Trophoblast cell (in vitro differentiated cells and primary cell): Measurements from ENCODE around the gene NAXE.

ENCODE experiments used
- DNase-seq, 2 donors: peaks; one replicate each; pipeline ENCODE4 v3.0.0-alpha.2; 2016
- H2AFZ ChIP-seq: 2 replicates; pipeline ENCODE4 v1.6.1; 2013; ENCODE audit warnings: low read length, moderate library complexity, mild to moderate bottlenecking; ENCODE audit not compliant: insufficient read depth, poor library complexity
- H2AK5ac ChIP-seq: 2 replicates; pipeline ENCODE4 v1.6.1; 2013; ENCODE audit warnings: mild to moderate bottlenecking, low read length
- H2BK120ac ChIP-seq: 2 replicates; pipeline ENCODE4 v1.6.1; 2013; ENCODE audit warnings: low read length, mild to moderate bottlenecking, moderate library complexity; ENCODE audit not compliant: insufficient read depth, poor library complexity
- H2BK12ac ChIP-seq: 2 replicates; pipeline ENCODE4 v1.6.1; 2013; ENCODE audit warnings: mild to moderate bottlenecking, low read length, moderate library complexity
- H2BK5ac ChIP-seq: 2 replicates; pipeline ENCODE4 v1.6.1; 2013; ENCODE audit warnings: low read length, low read depth, moderate library complexity, mild to moderate bottlenecking; ENCODE audit not compliant: poor library complexity
- H3K14ac ChIP-seq: 2 replicates; pipeline ENCODE4 v1.6.1; 2013; ENCODE audit warnings: mild to moderate bottlenecking, low read length
- H3K18ac ChIP-seq: 2 replicates; pipeline ENCODE4 v1.6.1; 2013; ENCODE audit warnings: mild to moderate bottlenecking, low read length
- H3K23ac ChIP-seq: 2 replicates; pipeline ENCODE4 v1.6.1; 2013; ENCODE audit warnings: low read length
- H3K27ac ChIP-seq: 2 replicates; pipeline ENCODE4 v1.5.1; 2013; ENCODE audit warnings: low read depth, mild to moderate bottlenecking, inconsistent platforms, low read length, moderate library complexity
- H3K27me3 ChIP-seq: 2 replicates; pipeline ENCODE4 v1.6.1; 2013; ENCODE audit warnings: inconsistent platforms, mild to moderate bottlenecking, low read length, moderate library complexity; ENCODE audit not compliant: insufficient read depth
- H3K36me3 ChIP-seq, 2 experiments: 1 replicate in 1 of 2; 2 replicates in 1 of 2; pipeline ENCODE4 v1.6.1; 2013; ENCODE audit warnings: low read length in 2 of 2, mild to moderate bottlenecking in 2 of 2, moderate library complexity in 1 of 2; ENCODE audit not compliant: insufficient read depth in 2 of 2, control insufficient read depth in 1 of 2
- H3K4ac ChIP-seq: 2 replicates; pipeline ENCODE4 v1.6.1; 2013; ENCODE audit warnings: low read depth, mild to moderate bottlenecking, low read length, moderate library complexity
- H3K4me1 ChIP-seq, 2 experiments: 1 replicate in 1 of 2; 2 replicates in 1 of 2; pipeline ENCODE4 v1.6.1; 2013; ENCODE audit warnings: low read length in 2 of 2, mild to moderate bottlenecking in 2 of 2, moderate library complexity in 1 of 2; ENCODE audit not compliant: insufficient read depth in 2 of 2, control insufficient read depth in 1 of 2
- H3K4me2 ChIP-seq: 2 replicates; pipeline ENCODE4 v1.6.1; 2013; ENCODE audit warnings: inconsistent platforms, mild to moderate bottlenecking, low read length, moderate library complexity
- H3K4me3 ChIP-seq: 2 replicates; pipeline ENCODE4 v1.5.1; 2013; ENCODE audit warnings: mild to moderate bottlenecking, low read depth, low read length, inconsistent platforms
- H3K79me1 ChIP-seq: one replicate; pipeline ENCODE4 v1.6.1; 2013; ENCODE audit warnings: low read length
- H3K79me2 ChIP-seq: 2 replicates; pipeline ENCODE4 v1.6.1; 2013; ENCODE audit warnings: low read length, mild to moderate bottlenecking; ENCODE audit not compliant: control insufficient read depth, insufficient read depth, poor library complexity
- H3K9ac ChIP-seq: 2 replicates; pipeline ENCODE4 v1.6.1; 2013; ENCODE audit warnings: mild to moderate bottlenecking, low read length
- H3K9me3 ChIP-seq: 2 replicates; pipeline ENCODE4 v1.6.1; 2013; ENCODE audit warnings: low read depth, mild to moderate bottlenecking, control low read depth, inconsistent platforms, low read length; ENCODE audit not compliant: insufficient read depth
- H4K12ac ChIP-seq: 2 replicates; pipeline ENCODE4 v1.6.1; 2013; ENCODE audit warnings: low read depth, mild to moderate bottlenecking, low read length, moderate library complexity
- H4K8ac ChIP-seq: 2 replicates; pipeline ENCODE4 v1.6.1; 2013; ENCODE audit warnings: low read depth, mild to moderate bottlenecking, low read length, moderate library complexity
- H4K91ac ChIP-seq: one replicate; pipeline ENCODE4 v1.6.1; 2013; ENCODE audit warnings: low read depth, mild to moderate bottlenecking, low read length, moderate library complexity
- WGBS: extraction: QIAGEN DNeasy Blood & Tissue Kit; methylation state at CpG from one replicate; pipeline ENCODE4 v1.1.7; 2013; ENCODE audit warnings: missing lambda C conversion rate; ENCODE audit not compliant: insufficient read length, insufficient coverage; ENCODE audit errors: extremely low coverage; 5-methylcytosine and 5-hydroxymethylcytosine counted together

Gene NAXE

DNA sequence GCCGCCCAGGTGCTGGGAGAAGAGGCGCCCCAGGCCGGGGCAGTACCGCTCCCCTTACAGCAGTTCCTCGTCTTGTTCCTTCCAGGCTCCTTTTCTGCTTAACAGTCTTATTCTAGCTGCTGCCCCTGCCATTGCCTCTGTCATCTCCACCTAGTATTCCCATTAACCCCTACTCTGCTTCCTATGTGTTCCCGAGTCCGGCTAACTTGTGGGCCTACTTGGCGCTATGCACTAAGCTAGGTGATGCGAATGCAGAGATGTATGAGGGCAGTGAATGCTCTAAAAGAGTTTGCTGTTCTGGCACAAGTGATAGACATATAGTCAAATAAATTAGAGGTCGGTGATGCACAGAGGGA is 18.9 kb upstream of the NAXE start:
- Histone ChIP-seq H3K4me2 (peak overlapping the region; percentile 74), H3K79me1 (peaks cover 2% of the 10 kb centered on the region), H3K27me3 (no peaks in the 10 kb centered on the region), H3K79me2 (peaks cover 5% of the 10 kb centered on the region), H3K9ac (no peak overlapping the region), H3K4me3 (no peak overlapping the region), H3K9me3 (no peaks in the 10 kb centered on the region), H3K4me1 (peaks cover 0 to 3% of the 10 kb centered on the region in 2 experiments), H2AFZ (peak overlapping the region; percentile 6), H3K18ac (no peak overlapping the region), H2BK120ac (no peak overlapping the region), H3K23ac (no peak overlapping the region), H2BK12ac (no peak overlapping the region), H2BK5ac (no peak overlapping the region), H3K36me3 (peaks cover 2 to 7% of the 10 kb centered on the region in 2 experiments), H3K4ac (no peak overlapping the region), H4K91ac (no peak overlapping the region), H4K8ac (no peak overlapping the region), H2AK5ac (no peak overlapping the region), H3K14ac (no peak overlapping the region), H4K12ac (no peak overlapping the region), H3K27ac (no peak overlapping the region)
- DNase-seq: no peak
- no CpG with 5 or more reads among the region's 10 CpGs for WGBS

DNA sequence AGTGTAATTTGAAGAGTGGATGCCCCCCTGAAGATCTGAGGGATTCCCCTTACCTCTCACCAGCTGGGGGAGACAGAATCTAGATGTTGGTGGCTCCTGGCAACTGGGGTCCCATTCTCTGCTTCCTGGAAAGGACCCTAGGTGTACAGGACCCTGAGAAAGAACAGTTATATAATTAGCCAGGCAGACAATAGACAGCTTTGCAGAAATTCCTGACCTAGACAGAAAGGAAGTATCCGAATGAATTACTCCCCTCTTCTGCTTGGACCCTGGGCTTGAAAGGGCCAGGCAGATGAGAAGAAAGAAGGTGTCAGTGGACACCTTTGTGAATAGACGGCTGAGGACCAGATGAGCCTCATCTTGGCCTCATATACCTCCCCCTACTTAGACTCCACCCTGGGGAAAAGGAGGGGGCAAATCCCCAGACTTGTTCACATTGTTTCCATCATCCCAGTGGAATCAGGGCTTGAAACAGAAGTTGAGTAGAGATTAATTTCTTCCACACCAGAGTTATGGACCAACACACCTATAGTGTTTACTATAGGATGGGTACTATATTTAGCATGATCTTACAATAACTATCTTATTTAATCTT is 17.4 kb upstream of the NAXE start:
- Histone ChIP-seq H2AFZ (no peak overlapping the region), H3K4ac (no peak overlapping the region), H2BK12ac (no peak overlapping the region), H3K4me3 (no peak overlapping the region), H4K12ac (no peak overlapping the region), H3K36me3 (peaks cover 2% of the 10 kb centered on the region in 2 experiments), H3K79me1 (peaks cover 2% of the 10 kb centered on the region), H3K4me2 (no peak overlapping the region), H2BK120ac (no peak overlapping the region), H3K79me2 (peaks cover 5% of the 10 kb centered on the region), H2BK5ac (no peak overlapping the region), H3K23ac (no peak overlapping the region), H3K27me3 (no peaks in the 10 kb centered on the region), H3K14ac (no peak overlapping the region), H2AK5ac (no peak overlapping the region), H3K27ac (no peak overlapping the region), H3K9ac (no peak overlapping the region), H3K9me3 (no peaks in the 10 kb centered on the region), H4K8ac (no peak overlapping the region), H3K4me1 (peaks cover 0 to 3% of the 10 kb centered on the region in 2 experiments), H4K91ac (no peak overlapping the region), H3K18ac (no peak overlapping the region)
- WGBS: no CpG with 5 or more reads among the region's 2 CpGs
- DNase-seq: no peak

GRCh38 chr1:156577550-156577949 is 14.0 kb upstream of the NAXE start:
- Histone ChIP-seq H2AK5ac (no peak overlapping the region), H3K27me3 (no peaks in the 10 kb centered on the region), H4K12ac (no peak overlapping the region), H3K79me2 (no peaks in the 10 kb centered on the region), H3K23ac (no peak overlapping the region), H2BK120ac (no peak overlapping the region), H3K9ac (no peak overlapping the region), H3K79me1 (no peaks in the 10 kb centered on the region), H3K14ac (no peak overlapping the region), H4K8ac (no peak overlapping the region), H3K4me3 (no peak overlapping the region), H2BK5ac (no peak overlapping the region), H3K4me1 (no peaks in the 10 kb centered on the region), H2AFZ (no peak overlapping the region), H4K91ac (no peak overlapping the region), H3K9me3 (no peaks in the 10 kb centered on the region), H3K27ac (no peak overlapping the region), H3K18ac (no peak overlapping the region), H2BK12ac (no peak overlapping the region), H3K4me2 (no peak overlapping the region), H3K36me3 (no peaks in the 10 kb centered on the region), H3K4ac (no peak overlapping the region)
- DNase-seq: no peak
- no CpG with 5 or more reads among the region's 3 CpGs for WGBS

DNA sequence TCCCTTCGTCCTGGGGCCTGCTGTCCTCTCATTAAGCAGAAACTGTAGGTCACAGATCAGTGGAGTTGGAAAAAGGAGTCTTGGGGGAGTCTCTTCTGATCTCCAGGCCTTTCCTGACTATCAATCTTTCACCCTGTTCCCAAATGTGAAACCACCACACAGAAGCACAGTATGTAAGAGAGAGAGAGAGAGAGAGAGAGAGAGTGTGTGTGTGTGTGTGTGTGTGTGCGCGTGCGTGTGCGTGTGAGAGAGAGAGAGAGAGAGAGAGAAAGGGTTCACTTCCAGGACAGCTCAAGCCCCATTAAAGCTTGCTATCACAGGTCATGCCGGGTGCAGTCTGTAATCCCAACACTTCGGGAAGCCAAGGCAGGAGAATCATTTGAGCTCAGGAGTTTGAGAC is 13.5 kb upstream of the NAXE start:
- Histone ChIP-seq H3K9me3 (no peaks in the 10 kb centered on the region), H2BK120ac (no peak overlapping the region), H2BK12ac (no peak overlapping the region), H4K12ac (no peak overlapping the region), H3K14ac (no peak overlapping the region), H3K4me2 (no peak overlapping the region), H3K36me3 (no peaks in the 10 kb centered on the region), H3K4me1 (no peaks in the 10 kb centered on the region), H3K4me3 (no peak overlapping the region), H3K27me3 (no peaks in the 10 kb centered on the region), H2AFZ (no peak overlapping the region), H3K4ac (no peak overlapping the region), H3K79me1 (no peaks in the 10 kb centered on the region), H4K8ac (no peak overlapping the region), H4K91ac (no peak overlapping the region), H2AK5ac (no peak overlapping the region), H3K79me2 (no peaks in the 10 kb centered on the region), H3K27ac (no peak overlapping the region), H3K23ac (no peak overlapping the region), H2BK5ac (no peak overlapping the region), H3K9ac (no peak overlapping the region), H3K18ac (no peak overlapping the region)
- DNase-seq: no peak
- no CpG with 5 or more reads among the region's 7 CpGs for WGBS
